H1 (cell line): ENCODE data around the gene SSRP1. TPM values are rescaled to one million over a fixed set of nuclear protein-coding genes. Genes with fewer than 3 reads are reported as not detected.

Experiments used
- ATF2 ChIP-seq: IDR thresholded peaks from 2 replicates; pipeline ENCODE4 v1.6.1; 2012; ENCODE audit warnings: low read length, inconsistent platforms
- polyA plus RNA-seq, 7 experiments: library from polyadenylated mRNA; depleted of rRNA in 3 of 7; stranded (reverse) in 5 of 7; unstranded in 2 of 7; fragments of >200 nt in 5 of 7; fragments of 200-250 nt in 2 of 7; gene quantifications; 1 replicate in 5 of 7; 2 replicates in 1 of 7; 4 replicates in 1 of 7; pipeline versions ENCODE4 v1.2.1 to v1.2.3, GENCODE V29; 2011 to 2013; ENCODE audit warnings: missing spikeins in 2 of 7, mixed read lengths in 2 of 7
- total RNA-seq: library from RNA; stranded (reverse); fragmentation: NEBNext Ultra II Directional; extraction: Animal tissue kit (Norgen Biotek cat#: 25700); gene quantifications from 2 replicates; pipeline ENCODE4 v1.2.1, GENCODE V29; 2021

Gene SSRP1
- total and polyA plus RNA-seq, 2 of the 8 experiments (the other 6 are each of a cell fraction or from before 2014, with no cell fraction given), result 259 to 281 TPM

- no peak for TF ChIP-seq ATF2
Measured at GRCh38 chr11:57306161-57306876, 29.4 kb downstream of the SSRP1 start (continued).
